GM06990 (cell line): ENCODE data around the gene F8A2.
"Not testable (repeated sequence)": the region's sequence is repeated elsewhere in the genome, so short reads cannot be mapped to it uniquely, and the experiment has no call there.

Experiments used
- DNase-seq: peaks from one replicate; pipeline ENCODE4 v3.0.0-alpha.2; 2011; ENCODE audit not compliant: insufficient read length; ENCODE audit errors: extremely low read depth
- H3K27me3 ChIP-seq: replicated peaks from 2 replicates; pipeline ENCODE4 v1.6.0; 2011; ENCODE audit warnings: low read length; ENCODE audit not compliant: control insufficient read depth, insufficient read depth
- H3K36me3 ChIP-seq: 2 replicates; pipeline ENCODE4 v1.5.1; 2011; ENCODE audit warnings: low read length; ENCODE audit not compliant: control insufficient read depth, insufficient read depth
- H3K4me3 ChIP-seq: replicated peaks from 2 replicates; pipeline ENCODE4 v1.5.1; 2011; ENCODE audit warnings: low read depth, mild to moderate bottlenecking, control low read depth, low read length
- CTCF ChIP-seq: IDR thresholded peaks from 2 replicates; pipeline ENCODE4 v1.5.1; 2011; ENCODE audit warnings: low read length, control low read depth, mild to moderate bottlenecking, inconsistent platforms; ENCODE audit not compliant: insufficient read depth, poor library complexity, severe bottlenecking

Gene F8A2

GRCh38 chrX:155381843-155382528, at the start of gene F8A2:
Gene F8A2, plus strand, starts transcription at chrX:155382095. Its CDS starts 20 bp downstream, at chrX:155382115.
- not testable (repeated sequence) for H3K4me3 ChIP-seq, DNase-seq, H3K27me3 ChIP-seq, H3K36me3 ChIP-seq

DNA sequence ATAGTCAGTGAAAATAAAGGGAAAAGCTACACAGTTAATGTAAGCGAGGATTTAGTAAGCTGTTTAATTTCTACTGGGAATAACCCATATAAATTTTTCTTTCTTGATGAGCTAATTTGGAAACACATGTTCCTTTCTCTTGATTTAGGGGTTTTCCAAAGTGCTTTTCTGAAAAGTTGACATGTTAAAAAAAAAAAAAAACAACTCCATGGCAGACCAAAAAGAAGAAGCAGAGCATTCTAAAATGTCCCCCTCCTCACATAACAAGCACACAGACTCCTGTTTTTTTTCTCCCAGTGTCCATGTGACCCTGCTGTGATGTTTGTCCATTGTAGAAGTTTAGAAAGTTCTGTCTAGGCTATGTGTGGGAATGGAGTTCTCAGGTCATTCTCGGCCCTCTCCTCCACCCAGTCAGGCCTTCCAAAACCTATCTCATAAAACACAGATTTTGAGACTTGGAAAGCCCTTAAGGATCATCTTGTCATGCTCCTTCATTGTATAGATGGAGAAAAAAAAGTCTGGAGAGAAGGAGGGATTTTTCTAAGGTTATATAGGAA, 48.3 kb upstream of the F8A2 start:
- TF ChIP-seq CTCF, result no peak
- H3K4me3 ChIP-seq, result peak overlapping the region; percentile 27
- peak; percentile 5 for DNase-seq
- no peaks in the 10 kb centered on the region for H3K27me3 ChIP-seq
- no peaks in the 10 kb centered on the region for H3K36me3 ChIP-seq

- TF ChIP-seq CTCF, result no peak
- Histone ChIP-seq H3K36me3 (no peaks in the 10 kb centered on the region), H3K27me3 (no peaks in the 10 kb centered on the region), H3K4me3 (peak within 1 kb of the TSS; percentile 27)
- peak; percentile 18 for DNase-seq
Observed at GRCh38 chrX:155334486-155335336, 47.2 kb upstream of the F8A2 start, which contains the start of gene CLIC2. Gene CLIC2, minus strand, starts transcription at chrX:155334614. Its CDS starts 187 bp downstream, at chrX:155334427.

GRCh38 chrX:155335337-155335712, 46.6 kb upstream of the F8A2 start:
- not testable (repeated sequence) for H3K4me3 ChIP-seq, H3K27me3 ChIP-seq, DNase-seq, H3K36me3 ChIP-seq

- H3K4me3 ChIP-seq, H3K36me3 ChIP-seq, H3K27me3 ChIP-seq, DNase-seq: not testable (repeated sequence)
Observed at GRCh38 chrX:155345689-155346088, 36.2 kb upstream of the F8A2 start.

DNA sequence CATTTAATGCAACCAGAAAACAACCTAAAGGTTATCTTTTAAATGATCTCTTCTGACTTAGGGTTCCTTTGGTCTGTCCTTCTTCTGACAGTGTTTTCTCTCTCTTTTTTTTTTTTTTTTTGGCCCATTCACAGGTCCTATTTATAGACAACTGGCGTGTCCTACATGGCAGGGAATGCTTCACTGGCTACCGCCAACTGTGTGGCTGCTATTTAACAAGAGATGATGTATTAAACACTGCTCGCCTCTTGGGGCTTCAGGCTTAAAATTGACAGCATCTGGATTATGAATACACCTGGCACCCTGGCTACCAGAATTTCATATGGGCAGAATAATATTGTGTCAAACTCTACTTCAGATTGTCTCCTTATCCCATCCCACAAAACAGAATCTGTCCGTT, 32.4 kb upstream of the F8A2 start:
- DNase-seq, H3K27me3 ChIP-seq, H3K4me3 ChIP-seq, H3K36me3 ChIP-seq: not testable (repeated sequence)

DNA sequence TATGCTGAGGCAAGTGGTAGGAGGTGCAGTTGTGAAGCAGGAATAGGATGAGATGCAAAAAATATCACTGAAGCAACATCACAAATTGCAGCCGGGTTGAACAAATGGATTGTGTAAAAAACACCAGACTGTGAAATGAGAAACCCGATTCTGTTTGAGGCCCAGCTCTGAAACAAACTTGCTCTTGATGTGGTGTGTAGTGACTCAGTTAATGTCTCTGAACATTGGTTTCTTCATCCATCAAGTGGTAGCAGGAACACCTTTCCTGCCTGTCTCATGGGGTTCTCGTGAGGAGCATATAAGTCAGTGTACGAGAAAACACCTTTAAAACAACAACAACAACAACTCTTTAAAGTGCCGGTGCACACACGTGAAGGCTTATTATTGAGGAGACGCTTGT, 18.2 kb upstream of the F8A2 start:
- not testable (repeated sequence) for H3K36me3 ChIP-seq, H3K4me3 ChIP-seq, H3K27me3 ChIP-seq, DNase-seq

GRCh38 chrX:155373777-155374458, 8.0 kb upstream of the F8A2 start:
- not testable (repeated sequence) for H3K4me3 ChIP-seq, H3K36me3 ChIP-seq, DNase-seq, H3K27me3 ChIP-seq

GRCh38 chrX:155379802-155380201, 2.1 kb upstream of the F8A2 start:
- H3K27me3 ChIP-seq, H3K36me3 ChIP-seq, H3K4me3 ChIP-seq, DNase-seq: not testable (repeated sequence)

DNA sequence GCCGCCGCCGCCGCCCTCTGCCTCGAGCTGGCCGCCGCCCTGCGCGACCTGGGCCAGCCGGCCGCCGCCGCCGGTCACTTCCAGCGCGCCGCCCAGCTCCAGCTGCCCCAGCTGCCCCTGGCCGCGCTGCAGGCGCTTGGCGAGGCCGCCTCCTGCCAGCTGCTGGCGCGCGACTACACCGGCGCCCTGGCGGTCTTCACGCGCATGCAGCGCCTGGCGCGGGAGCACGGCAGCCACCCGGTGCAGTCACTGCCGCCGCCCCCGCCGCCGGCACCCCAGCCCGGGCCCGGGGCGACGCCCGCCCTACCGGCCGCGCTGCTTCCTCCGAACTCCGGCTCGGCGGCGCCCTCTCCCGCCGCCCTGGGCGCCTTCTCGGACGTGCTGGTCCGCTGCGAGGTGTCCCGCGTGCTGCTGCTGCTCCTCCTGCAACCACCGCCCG, 653 bp downstream of the F8A2 start:
- not testable (repeated sequence) for H3K4me3 ChIP-seq, DNase-seq, H3K36me3 ChIP-seq, H3K27me3 ChIP-seq
